GM06990 (cell line): Measurements from ENCODE around the gene ZNF532.

Experiments
- DNase-seq: peaks from one replicate; pipeline ENCODE4 v3.0.0-alpha.2; 2011; ENCODE audit not compliant: insufficient read length; ENCODE audit errors: extremely low read depth
- H3K27me3 ChIP-seq: replicated peaks from 2 replicates; pipeline ENCODE4 v1.6.0; 2011; ENCODE audit warnings: low read length; ENCODE audit not compliant: control insufficient read depth, insufficient read depth
- H3K36me3 ChIP-seq: 2 replicates; pipeline ENCODE4 v1.5.1; 2011; ENCODE audit warnings: low read length; ENCODE audit not compliant: control insufficient read depth, insufficient read depth
- H3K4me3 ChIP-seq: replicated peaks from 2 replicates; pipeline ENCODE4 v1.5.1; 2011; ENCODE audit warnings: low read depth, mild to moderate bottlenecking, control low read depth, low read length
- TF ChIP-seq, protein P1 (sequence below): IDR thresholded peaks from 2 replicates; pipeline ENCODE4 v1.5.1; 2011; ENCODE audit warnings: low read length, control low read depth, mild to moderate bottlenecking, inconsistent platforms; ENCODE audit not compliant: insufficient read depth, poor library complexity, severe bottlenecking

The ZNF532 gene

DNA sequence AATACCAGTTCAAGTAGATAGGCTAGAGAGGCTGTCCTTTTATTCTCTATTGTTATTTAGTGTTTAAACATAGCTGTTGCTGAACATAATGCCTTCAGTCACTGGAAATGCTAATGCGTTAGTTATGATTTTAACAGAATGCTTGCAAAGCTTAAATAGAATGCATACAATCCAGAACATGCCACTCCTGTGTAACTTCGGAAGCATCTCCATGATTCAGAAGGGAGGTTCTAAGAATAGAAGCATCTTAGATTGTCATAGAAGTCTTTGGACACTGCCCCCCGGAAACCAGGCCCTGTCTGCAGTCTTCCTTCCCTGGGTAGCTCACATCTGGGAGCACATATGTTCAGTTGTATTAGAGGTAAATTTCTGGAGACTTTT lies 73.2 kb downstream of the ZNF532 start:
- Histone ChIP-seq H3K36me3 (no peaks in the 10 kb centered on the region), H3K4me3 (no peak overlapping the region), H3K27me3 (no peaks in the 10 kb centered on the region)
- TF ChIP-seq, protein P1, sequence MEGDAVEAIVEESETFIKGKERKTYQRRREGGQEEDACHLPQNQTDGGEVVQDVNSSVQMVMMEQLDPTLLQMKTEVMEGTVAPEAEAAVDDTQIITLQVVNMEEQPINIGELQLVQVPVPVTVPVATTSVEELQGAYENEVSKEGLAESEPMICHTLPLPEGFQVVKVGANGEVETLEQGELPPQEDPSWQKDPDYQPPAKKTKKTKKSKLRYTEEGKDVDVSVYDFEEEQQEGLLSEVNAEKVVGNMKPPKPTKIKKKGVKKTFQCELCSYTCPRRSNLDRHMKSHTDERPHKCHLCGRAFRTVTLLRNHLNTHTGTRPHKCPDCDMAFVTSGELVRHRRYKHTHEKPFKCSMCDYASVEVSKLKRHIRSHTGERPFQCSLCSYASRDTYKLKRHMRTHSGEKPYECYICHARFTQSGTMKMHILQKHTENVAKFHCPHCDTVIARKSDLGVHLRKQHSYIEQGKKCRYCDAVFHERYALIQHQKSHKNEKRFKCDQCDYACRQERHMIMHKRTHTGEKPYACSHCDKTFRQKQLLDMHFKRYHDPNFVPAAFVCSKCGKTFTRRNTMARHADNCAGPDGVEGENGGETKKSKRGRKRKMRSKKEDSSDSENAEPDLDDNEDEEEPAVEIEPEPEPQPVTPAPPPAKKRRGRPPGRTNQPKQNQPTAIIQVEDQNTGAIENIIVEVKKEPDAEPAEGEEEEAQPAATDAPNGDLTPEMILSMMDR = no peak
- no peak for DNase-seq

DNA sequence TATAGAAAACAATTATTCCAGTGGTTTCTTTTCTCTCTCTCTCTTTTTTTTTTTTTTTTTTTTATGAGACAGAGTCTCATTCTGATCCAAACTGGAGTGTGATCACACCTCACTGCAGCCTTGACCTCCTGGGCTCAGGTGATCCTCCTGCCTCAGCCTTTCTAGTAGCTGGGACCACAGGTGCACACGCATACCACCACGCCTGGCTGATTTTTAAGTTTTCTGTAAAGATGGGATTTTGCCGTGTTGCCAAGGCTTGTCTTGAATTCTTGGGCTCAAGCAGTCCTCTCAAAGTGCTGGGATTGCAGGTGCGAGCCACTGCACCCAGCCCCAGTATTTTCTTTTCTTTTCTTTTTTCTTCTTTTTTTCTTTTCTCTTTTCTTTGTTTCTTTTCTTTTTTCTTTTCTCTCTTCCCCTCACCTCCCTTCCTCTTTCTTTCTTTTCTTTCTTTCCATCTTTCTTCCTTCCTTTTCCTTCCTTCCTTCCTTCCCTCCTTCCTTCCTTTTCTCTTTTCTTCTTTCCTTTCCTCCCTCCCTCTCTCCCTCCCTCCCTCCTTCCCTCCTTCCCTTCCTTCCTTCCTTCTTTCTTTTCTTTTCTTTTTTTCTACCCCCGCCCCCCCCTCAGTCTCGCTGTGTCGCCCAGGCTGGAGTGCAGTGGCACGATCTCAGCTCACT lies 76.9 kb downstream of the ZNF532 start:
- TF ChIP-seq, protein P1 = no peak
- Histone ChIP-seq H3K36me3 (no peaks in the 10 kb centered on the region), H3K4me3 (no peak overlapping the region), H3K27me3 (no peaks in the 10 kb centered on the region)
- no peak for DNase-seq

DNA sequence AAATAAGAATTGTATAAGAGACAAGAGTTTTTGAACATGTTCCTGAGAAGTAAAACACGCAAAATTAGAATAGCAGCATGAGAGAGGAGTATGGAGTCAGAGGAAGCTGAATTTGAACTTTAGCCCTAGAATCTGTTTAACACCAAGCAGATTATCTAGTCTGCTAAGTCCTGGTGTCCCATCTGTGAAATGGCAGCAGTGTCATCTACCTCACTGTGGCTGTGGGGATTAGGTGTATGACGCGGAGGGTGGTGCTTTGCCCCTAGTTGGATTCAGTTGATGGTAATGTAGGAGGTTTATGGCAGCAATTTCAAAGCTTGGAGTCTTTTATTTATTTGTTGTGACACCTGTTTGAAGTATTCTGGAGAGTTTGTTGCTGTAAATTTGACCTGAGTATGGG lies 79.2 kb downstream of the ZNF532 start:
- TF ChIP-seq, protein P1 = no peak
- Histone ChIP-seq H3K4me3 (no peak overlapping the region), H3K36me3 (no peaks in the 10 kb centered on the region), H3K27me3 (no peaks in the 10 kb centered on the region)
- DNase-seq = no peak

DNA sequence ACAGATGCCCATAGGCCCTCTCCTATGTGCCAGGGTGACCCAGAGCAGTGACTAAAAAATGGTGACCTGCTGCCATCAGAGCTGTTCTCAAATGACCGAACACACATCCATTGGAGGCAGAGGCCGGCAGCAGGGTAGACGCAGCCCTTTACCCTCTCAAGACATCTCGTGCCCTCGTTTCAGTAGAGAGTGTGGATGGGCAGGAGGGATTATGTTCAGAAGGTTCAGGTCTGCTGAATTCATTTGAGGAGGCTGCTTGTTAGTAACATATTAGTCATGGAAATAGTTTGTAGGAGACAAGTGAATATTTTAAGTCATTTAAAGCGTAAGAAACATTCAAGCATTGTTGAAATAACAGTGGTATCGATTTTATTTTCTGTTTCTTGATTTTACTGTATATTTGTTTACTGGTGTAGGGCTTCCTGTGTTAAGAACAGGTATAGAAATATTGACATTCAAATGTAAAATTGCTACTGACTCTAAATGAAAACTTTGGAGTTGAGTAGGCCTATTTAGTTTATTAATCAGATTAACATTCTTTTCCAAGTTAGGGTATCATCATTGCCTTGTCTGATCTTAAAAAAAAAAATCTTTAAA lies 82.6 kb downstream of the ZNF532 start:
- H3K4me3 ChIP-seq = no peak overlapping the region
- no peaks in the 10 kb centered on the region for H3K27me3 ChIP-seq
- TF ChIP-seq, protein P1 = no peak
- no peak for DNase-seq
- H3K36me3 ChIP-seq = no peaks in the 10 kb centered on the region

DNA sequence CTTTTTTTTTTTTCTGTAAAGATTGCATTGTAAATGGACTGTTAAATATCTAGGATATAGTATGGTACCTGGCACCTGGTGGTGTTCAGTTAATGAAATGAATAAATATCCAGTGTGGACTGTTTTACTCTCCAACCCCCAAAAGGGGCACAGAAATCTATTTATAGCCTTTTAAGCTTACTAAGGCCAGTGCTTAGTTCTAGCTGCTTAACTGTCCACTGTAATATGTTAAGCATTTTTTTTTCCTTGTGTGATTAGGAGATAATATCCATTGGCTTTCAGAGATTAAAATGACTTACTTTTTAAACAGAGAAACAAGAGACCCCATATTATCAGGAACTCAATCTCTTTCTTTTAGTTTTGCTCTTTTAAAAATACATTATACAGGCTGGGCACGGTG lies 84.4 kb downstream of the ZNF532 start:
- no peak overlapping the region for H3K4me3 ChIP-seq
- no peaks in the 10 kb centered on the region for H3K36me3 ChIP-seq
- TF ChIP-seq, protein P1 = no peak
- H3K27me3 ChIP-seq = no peaks in the 10 kb centered on the region
- no peak for DNase-seq
